Measurements from ENCODE around the gene FBLN7. TPM values are rescaled to one million over a fixed set of nuclear protein-coding genes. Genes with fewer than 3 reads are reported as not detected.
A peak's percentile ranks its signal among the peaks of the same experiment; 100 is the strongest.
"Not testable (repeated sequence)": the region's sequence is repeated elsewhere in the genome, so short reads cannot be mapped to it uniquely, and the experiment has no call there.

FBLN7 gene
- total and polyA plus RNA-seq, 2 of the 8 experiments (the other 6 are each of a cell fraction or from before 2014, with no cell fraction given): 0.30 to 0.77 TPM

- H4K5ac ChIP-seq (ENCODE audit: insufficient read length, low read depth, low read length); DNase-seq (ENCODE audit: low read depth in 1 of 2, low spot score in 2 of 2); H2BK5ac ChIP-seq (ENCODE audit: low read depth, low read length); H3K27ac ChIP-seq (ENCODE audit: low read depth, low read length); H3K14ac ChIP-seq (ENCODE audit: insufficient read length); H3K18ac ChIP-seq (ENCODE audit: extremely low read depth, low read length); H3K4me1 ChIP-seq (replicated peaks in 1 of 4; ENCODE audit: control insufficient read depth in 3 of 4, insufficient read depth in 4 of 4, low read length in 3 of 4); H3K9ac ChIP-seq (replicated peaks in 1 of 4; ENCODE audit: extremely low read depth in 1 of 4, low read depth in 3 of 4, low read length in 3 of 4); H3K79me2 ChIP-seq (ENCODE audit: control insufficient read depth in 1 of 2, insufficient read depth in 2 of 2, low read length in 2 of 2); H3K23me2 ChIP-seq (ENCODE audit: low read depth, low read length); H4K8ac ChIP-seq (ENCODE audit: extremely low read depth, insufficient read depth, low read length); H3K36me3 ChIP-seq (ENCODE audit: control insufficient read depth in 2 of 4, insufficient read depth in 4 of 4, low read length in 3 of 4); CTCF ChIA-PET (ENCODE audit: partially characterized antibody); H3K9me3 ChIP-seq (ENCODE audit: insufficient read depth in 2 of 2, low read depth in 1 of 2, low read length in 1 of 2); H2BK20ac ChIP-seq (ENCODE audit: low read length); H4K91ac ChIP-seq (replicated peaks; ENCODE audit: insufficient read length, low read length); FAIRE-seq; H3K79me1 ChIP-seq (ENCODE audit: low read depth, low read length); H3K56ac ChIP-seq (replicated peaks; ENCODE audit: insufficient read length, low read depth, low read length); H4K20me1 ChIP-seq (replicated peaks in 1 of 2; ENCODE audit: control insufficient read depth in 1 of 2, insufficient read depth in 2 of 2, low read length in 2 of 2); H2AFZ ChIP-seq (ENCODE audit: low read length); H2AK5ac ChIP-seq (ENCODE audit: low read depth, low read length); H3K4ac ChIP-seq (replicated peaks; ENCODE audit: insufficient read length, low read depth, low read length); H2BK12ac ChIP-seq (ENCODE audit: low read depth, low read length); H2BK120ac ChIP-seq (replicated peaks; ENCODE audit: low read depth, low read length); H3K23ac ChIP-seq (ENCODE audit: insufficient read length); POLR2A ChIA-PET (ENCODE audit: partially characterized antibody); H2BK15ac ChIP-seq (ENCODE audit: low read length): not testable (repeated sequence)
- peaks cover 29 to 65% (median 48%) of the 10 kb centered on the region in 4 experiments for H3K27me3 ChIP-seq (replicated peaks in 1 of 4; ENCODE audit: control insufficient read depth in 3 of 4, extremely low read depth in 1 of 4, insufficient read depth in 3 of 4, low read length in 3 of 4)
- peak; percentile 3 for TF ChIP-seq KDM4A (IDR thresholded peaks at IDR 0.05; ENCODE audit: low read depth, low read length, severe bottlenecking)
- peak; percentile 42; the same call in 1 of the 2 replicates for TF ChIP-seq SUZ12 (IDR thresholded peaks at IDR 0.05; ENCODE audit: low read length)
- TF ChIP-seq EZH2 (IDR thresholded peaks at IDR 0.05; ENCODE audit: low read depth, low read length, severe bottlenecking): peak; percentile 33
- 3% methylated on average over 9 of the region's 32 CpGs; no CpG with 5 or more reads in 1 of the 2 experiments for WGBS, 2 experiments (ENCODE audit: extremely low coverage in 1 of 2, insufficient coverage in 1 of 2, insufficient read length in 1 of 2, insufficient replicate concordance in 2 of 2, low coverage in 1 of 2, low lambda C conversion rate in 2 of 2, missing lambda C conversion rate in 1 of 2)
- H3K4me2 ChIP-seq (ENCODE audit: insufficient read depth in 1 of 2, low read depth in 2 of 2, low read length in 2 of 2): peak overlapping the region; percentile 85 to 93
- peak overlapping the region; percentile 40 to 80 (median 64) for H3K4me3 ChIP-seq (ENCODE audit: extremely low read depth in 1 of 4, insufficient read depth in 2 of 4, low read depth in 3 of 4, low read length in 4 of 4)
Measured at GRCh38 chr2:112139033-112139614, 939 bp downstream of the FBLN7 start.

Data from H1 (cell line).